HG02840 (cell line): ENCODE data around the gene BCAS3.

Experiments used
- ATAC-seq: cut with Tn5 transposase; IDR thresholded peaks from one replicate; pipeline ENCODE4 v1.9.1; 2021; ENCODE audit warnings: mild to moderate bottlenecking, moderate library complexity, moderate number of reproducible peaks; ENCODE audit not compliant: unreplicated experiment, low FRiP score

The BCAS3 gene

DNA sequence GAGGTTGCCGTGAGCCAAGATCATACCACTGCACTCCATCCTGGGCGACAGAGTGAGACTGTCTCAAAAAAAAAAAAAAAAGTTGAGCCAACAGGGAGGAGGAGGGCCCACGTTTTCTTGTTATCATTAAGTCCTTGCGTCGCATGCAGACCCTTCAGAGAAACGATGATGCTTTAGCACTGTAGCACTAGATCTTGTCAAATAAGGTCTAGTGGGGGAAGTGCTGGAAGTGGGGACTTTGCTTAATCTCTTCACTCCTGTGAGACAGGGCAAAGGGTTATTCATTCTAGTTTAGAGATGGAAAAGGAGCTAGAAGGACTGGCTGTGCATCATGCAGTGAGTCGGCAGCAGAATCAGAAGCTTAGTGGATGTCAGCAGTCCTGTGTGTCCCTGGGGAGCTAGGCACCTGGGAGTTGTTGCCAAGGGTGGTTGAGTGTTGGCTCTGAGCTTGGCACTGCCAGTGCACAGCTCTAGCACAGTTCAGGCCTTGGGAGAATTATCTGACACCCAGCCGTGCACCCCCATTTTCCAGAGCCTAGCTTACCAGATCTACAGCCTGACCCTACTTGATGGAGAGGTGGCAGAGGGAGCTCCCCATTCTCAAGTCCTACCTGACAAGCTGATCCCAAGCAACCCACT, 688.5 kb downstream of the BCAS3 start:
- no peak for ATAC-seq

DNA sequence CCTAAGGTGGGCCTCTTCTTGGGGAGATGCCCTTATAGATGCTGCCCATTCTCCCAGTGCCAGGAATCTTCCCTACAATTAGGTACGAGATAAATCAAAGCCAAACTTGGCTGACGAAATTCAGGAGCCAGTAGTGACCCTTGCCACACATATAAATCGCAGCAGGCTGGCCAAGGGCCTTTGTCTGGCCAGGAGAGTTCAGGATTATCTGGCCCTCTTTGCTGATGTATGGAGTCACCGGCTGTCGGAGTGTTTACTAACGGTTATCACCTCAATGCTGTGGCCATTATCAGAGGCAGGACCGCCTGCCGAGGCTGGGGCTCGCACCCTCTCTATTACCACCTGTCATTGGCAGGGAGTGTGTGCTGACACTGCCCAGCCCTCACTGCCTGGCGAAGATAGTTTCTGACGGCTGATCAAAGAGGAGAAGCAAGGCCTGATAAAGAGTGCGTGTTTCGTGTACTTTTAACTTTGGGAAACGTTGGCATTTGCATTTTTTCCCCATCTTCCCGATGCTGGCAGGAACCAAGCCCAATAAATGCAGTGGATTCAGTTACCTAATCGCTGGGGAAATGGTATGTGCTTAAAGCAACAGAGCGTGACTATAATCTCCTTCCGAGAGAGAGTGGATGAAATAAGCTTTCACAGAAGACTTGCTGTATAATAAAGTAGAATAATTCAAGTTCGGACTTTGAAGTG, 689.2 kb downstream of the BCAS3 start:
- no peak for ATAC-seq

DNA sequence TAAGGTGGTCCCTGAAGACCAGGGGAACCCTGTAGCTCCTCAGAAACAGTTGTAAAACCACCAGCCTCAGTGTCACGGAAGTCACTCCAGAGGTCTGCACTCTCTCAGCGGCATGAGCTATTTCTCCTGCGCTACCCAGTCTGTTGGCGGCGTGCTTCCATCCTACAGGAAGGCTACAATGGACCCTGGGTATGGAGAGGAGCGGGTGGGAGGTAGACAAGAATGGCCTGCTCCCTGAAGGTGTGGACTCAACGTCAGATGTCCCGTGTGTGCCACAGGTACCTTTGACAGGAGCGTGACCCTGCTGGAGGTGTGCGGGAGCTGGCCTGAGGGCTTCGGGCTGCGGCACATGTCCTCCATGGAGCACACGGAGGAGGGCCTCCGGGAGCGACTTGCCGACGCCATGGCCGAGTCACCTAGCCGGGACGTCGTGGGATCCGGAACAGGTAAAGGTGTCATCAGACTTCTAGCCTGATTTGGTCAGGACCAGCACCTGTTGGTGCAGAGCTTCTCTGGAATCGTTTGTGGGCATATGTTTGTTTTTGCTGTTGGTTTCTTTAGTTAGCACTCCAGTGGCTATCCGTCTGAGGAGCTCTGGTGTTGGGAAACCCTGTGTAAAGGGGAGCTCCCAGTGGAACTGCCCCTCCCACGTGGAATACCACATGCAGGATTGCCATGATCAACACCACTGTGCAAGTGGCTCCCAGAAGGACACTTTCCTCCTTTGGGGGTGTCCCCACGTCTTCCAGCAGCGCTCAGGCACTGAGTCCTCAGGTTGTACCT, 690.6 kb downstream of the BCAS3 start:
- no peak for ATAC-seq

DNA sequence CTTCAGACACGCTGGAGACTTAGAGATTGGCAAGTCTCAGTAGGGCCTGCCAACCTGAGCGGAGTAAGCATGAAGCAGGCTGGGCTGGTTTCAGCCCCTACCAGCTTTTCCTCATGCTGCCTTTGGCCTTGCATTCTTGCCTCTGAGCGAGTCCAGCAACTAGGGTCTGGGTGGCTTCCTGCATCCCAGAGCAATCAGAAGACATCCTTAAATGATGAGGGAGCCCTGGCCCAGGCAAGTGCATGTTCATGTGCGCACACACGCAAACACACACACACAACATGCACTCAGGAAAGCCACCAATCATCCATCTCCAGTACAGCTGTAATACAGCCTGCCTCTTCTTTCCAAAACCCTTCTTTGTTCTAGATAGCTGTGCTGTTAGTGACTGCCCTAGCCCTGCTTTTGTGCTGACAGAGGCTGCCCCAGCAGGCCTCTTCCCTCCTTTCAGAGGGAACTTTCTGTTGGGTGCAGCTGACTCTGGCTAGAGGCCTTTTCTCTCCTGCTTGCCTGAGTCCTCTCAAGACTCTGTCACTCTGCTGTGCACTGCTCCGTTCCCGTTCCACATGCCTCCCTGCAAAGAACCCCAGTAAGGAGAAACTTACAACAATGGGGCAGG, 691.3 kb downstream of the BCAS3 start:
- no peak for ATAC-seq

DNA sequence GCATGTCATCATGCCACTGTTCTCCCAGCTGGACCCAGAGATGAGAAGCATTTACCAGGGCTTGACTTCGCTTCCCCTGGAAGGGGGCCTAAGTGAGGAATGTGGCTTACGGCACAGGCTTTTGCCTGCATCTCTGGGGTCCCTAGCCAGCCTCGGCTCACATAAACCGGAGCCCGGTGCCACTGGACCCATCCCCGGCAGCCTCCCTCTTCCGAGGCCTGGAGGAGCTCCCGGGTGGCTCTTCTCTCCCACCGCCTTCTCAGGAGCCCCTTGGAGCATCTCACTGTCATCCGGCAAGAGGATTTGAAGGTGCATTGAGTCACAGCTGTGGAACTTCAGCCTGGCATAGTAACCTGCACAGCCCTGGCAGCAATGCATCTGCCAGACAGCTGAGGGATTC, 692.1 kb downstream of the BCAS3 start:
- ATAC-seq = no peak

DNA sequence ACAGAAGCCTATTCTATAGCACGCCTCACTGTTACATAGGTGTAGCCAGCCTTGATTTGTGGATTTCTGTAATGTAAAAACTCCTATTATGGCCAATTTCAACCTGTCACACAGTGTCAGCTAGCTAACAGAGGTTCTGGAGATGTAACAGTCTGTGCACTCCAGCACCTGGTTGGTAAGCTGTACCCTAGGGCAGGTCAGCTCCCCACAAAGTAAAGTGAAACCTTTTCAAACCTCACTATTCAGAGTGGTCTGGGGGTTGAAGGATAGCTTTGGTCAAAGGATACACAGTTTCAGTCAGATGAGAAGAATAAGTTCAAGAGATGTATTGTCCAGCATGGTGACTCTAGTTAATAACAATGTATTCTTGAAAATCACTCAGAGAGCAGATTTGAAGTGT, 693.5 kb downstream of the BCAS3 start:
- ATAC-seq = no peak

DNA sequence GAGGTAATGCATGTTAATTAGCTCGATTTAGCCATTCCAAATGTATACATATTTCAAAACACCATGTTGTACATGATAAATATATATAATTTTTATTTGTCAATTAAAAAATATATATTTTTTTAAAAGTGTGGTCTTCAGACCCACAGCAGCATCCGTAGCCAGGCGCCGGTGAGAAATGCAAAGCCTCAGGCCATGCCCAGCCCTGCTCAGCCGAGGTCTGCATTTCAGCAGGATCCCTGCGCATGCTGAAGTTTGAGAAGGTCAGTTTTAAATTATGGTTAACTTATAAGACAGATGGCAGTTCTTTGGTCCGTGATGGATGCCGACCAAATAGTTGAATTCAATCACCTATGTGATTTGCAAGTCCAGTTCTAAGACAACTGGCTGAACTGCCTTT, 694.0 kb downstream of the BCAS3 start:
- no peak for ATAC-seq

DNA sequence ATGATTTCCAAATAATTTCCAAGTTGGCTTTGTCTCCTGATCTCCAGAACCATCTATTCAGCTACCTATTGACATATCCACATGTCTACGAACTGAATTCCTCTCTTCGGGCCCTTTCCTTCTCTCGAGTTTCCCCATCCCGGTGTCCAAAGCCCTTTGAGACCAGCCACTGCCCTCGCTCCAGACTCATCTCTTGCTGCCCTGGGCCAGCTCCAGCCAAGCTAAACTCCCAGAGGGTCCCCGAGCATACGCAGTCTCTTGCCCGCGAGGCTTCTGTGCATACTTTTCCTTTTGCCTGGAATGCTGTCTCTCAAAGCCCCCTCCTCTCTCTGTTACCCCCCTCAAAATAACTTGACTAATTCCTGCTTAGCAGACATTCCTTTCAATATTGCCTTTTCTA, 694.8 kb downstream of the BCAS3 start:
- ATAC-seq = no peak

DNA sequence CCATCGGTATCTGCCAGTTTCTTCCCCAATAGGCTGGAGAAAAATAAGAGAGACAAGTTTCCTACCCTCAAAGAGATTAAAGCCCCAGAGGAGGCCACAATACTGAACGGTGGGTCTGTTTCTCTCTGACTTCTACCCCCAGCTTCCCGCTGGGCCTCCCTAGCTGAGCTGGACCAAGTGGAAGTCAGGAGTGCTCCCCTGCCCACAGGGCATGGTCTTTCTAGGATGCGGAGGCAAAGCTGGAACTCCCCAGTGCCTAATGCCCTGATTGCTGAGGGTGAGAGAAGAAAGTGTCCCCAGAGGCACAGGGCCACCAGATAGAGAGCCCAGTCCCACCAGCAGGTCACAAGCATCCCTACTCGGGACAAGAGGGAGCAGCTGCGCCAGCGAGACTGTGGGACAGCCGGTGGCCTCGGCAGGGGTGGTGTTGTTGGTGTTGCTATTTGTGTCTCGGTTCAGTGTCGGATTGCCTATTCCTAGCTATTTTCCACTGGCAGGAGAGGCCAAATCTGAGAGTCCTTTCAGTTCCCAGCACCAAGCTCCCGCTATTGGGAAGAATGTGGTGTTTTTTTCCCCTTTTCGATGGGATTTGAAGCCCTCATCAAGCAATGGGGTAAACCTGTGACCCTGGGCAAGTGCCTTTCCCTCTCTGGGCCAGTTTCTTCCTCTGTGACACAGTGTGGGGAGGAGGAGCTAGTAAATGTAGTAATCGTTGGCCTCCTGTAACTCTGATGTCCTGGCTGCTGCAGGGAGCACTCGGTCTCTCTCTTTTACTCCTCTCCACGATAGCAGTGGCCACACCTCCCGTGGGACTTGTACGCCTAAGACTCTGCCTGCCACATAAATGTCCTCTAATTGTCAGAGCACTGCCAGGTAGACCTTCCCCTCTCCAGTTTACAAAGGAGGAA, 699.5 kb downstream of the BCAS3 start:
- ATAC-seq = no peak

DNA sequence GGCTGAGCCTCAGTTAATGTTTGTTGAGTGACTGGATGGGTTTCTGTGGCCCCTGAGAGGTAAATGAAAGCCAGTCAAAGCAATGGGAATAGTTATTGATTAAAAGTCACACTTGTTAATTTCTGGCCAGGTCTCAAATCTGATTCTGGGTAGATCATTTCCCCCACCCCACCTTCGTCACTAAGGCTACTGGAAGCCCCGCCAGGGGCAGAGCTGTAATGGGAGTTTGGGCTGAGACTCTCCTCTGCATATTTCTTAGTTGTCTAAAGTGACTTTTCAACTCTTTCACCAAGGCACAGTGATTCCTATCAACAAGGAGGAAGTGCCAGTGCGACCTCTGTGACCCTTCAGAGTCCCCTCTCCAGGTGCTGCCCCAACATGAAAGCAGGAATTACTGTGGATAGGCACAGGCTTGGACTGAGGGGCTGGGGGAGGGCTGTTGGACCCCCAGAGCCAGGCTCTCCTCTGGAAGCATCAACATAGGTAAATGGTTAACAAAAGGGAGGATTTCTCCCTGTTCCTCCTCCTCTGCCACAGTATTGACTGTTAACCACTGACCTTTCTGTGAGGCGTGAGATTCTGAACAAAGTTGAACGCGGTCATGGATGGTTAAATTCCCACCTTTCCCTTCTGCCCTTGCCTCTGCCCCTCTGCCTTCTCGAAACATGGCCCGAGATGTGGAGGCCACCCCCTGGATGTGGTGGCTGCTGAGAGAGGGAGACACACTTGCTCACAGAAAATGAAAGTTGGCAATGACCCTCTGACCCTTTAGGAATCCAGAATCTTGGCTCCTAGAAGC, 701.2 kb downstream of the BCAS3 start:
- no peak for ATAC-seq

DNA sequence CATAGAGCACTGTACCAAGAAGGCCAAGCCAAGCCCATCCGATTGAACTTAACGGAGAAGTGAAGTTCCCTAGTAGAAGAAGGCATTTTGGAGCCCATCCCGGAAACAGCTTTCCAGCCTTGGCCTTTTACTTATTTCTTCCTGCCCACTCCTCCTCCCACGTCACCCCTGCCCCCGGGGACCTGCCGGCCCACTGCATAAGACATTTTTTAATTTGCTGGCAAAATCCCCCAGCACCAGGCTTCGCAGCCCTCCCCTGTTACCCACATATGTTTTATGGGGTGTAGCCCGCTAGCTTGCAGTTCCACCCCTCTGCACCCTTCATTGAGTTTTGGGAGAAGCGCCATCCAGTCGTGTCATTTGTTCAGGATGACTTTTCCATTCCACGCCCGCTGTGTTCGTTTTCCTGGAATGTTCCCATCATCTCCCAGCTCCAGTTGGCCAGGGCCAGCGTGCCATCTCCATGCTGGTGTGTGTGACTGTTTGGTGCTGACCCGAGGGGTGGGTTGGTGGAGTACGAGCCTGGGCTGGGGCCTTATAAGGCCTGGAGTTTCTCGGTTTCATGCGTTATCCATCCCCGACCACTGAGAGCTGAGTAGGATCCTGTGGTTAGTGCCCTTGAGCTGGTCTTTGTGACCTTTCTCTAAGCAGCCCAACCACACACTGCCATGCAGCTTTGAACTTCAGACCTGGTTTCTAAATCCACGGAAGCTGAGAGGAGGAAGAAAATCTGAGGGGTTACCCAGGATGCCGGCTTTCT, 702.0 kb downstream of the BCAS3 start:
- ATAC-seq = no peak

DNA sequence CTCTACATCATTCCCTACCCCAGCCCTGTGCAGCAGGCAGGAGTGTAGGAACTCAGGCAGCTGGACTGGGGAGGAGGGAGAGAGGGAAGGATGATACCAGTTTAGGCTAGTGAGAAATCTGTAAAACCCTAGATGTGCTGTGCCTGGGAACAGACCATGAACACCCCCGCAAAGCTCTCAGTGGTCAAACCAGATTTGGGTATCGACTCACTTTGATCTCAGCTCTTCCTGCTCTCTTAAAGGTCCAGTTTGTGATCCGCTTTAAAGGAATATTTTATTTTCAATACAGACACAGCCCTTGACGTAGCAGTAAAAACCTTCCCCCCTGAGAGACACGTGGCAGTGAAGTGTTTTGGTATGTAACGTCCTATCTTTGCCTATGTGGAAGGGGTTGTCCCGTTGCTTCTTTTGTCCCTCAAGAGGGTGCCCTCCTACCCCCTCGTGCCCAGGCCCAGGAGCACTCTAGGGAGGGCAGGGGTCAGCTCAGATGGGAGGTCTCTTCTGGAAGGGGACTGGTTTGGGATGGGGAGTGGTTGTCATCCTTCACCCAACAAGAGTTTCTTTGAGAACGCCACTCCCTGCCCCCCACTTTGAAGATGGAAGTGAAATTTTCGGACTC, 702.7 kb downstream of the BCAS3 start:
- ATAC-seq = no peak

DNA sequence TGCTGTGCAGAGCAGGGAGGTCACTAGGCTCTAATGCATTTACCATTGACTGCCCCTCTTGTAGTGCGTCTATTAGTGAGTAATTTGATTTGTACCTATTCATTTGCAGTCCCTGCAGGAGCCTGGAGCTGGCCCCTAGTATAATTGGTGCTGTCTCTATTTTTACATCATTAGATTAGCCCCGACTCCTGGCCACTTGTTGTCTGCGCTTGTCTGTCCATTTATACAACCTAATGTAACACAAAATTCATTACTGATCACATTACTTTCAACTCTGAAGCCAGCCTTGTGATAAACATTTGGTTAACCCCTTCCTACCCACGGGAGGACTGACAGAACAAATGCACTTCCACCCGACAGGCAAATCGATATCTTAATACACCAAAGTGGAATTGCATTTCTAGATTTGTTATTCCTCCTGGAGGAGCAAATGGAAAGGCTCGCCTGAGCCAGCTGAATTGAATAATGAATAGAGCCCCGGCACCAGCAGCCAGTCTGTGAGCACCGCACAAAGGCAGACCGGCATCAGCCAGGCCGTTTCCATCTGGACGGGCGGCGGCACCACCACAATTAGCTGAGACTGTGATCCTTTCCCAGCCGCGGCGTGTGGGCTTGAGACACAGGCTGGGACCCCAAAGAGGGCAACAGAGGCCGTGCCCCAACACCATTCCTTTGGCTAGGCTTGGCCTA, 703.3 kb downstream of the BCAS3 start:
- ATAC-seq = no peak

DNA sequence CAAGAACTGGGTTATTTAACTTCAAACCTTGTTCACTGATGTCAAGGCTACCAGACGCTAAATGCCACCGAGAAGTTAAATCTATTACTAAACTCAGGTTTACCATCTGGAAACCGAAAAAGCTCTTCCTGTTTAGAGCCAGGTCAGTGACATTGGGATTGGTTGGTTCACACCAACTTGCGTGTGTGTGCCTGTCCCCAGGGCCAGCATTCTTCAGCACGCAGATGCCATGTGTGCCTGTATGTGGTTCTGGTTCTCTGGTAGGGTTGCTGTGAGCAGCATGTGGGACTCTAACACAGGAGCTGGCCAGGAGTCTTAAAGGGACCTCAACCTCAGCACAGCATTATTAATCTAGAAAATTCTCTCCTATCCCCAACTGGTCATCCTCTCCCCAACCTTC, 703.9 kb downstream of the BCAS3 start:
- no peak for ATAC-seq

DNA sequence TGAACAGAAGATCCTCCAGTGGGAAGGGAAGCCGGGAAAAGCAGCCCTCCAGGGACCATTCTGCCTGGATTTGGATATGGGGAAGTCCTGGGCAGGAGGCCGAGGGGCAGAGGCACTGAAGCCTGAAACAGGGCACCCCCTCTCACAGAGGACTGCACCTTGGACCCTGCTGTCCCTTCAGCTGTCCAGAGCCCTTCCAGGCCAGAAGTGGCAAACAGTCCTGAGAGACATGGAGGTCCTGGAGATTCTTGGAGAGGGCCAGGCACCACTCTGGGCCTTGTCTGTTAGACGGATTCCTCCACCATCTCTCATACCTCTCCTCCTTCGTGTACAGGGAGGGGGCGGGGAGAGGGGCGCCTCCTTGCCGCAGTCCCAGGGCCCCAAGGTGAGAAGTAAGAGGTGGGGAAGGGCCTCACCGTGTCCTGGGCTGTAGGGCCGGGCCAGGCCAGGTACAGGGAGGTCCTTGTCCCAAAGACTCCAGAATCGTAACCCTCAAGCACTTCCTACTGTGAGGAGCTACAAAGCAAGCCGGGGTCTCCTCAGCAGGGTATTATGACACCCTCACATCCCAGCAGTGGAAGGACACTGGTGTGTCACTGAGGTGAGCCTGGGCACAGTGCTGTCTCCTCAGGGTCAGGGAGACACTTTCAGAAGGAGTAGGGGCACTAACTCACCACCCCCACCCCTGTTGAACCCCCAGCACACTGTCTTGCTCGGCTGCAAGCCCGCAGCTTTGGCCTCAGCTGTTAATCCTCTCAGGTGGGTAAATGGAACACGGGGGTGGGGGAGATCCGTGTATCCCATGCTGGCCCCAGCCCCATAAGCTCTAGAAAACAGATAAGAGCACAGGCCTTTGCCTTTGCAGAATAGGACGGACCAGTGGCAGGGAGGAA, 705.4 kb downstream of the BCAS3 start:
- no peak for ATAC-seq

DNA sequence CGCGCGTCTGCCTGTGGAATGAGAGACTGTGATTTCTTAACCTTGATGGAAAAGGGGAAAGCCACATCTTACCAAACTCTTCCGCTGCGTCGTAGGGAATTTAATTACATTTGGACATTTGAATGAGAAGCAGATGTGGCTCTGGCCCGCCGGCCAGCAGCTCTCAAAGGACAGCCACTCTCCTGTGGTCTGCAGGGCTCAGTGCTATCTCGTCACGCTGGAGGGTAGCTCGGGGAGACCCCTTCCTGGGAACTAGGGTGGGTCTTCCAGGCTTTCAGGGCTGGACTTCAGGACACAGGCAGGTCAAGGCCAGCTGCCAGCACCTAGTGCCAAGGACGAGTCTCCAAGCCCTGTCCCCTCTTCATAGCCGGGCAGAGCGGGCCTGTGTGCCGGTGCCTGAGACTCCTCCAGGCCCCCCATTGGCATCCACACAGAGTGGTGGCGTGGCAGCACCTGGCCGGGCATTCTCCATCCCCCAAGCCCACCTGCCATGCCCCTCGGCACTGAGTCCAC, 706.1 kb downstream of the BCAS3 start:
- no peak for ATAC-seq

DNA sequence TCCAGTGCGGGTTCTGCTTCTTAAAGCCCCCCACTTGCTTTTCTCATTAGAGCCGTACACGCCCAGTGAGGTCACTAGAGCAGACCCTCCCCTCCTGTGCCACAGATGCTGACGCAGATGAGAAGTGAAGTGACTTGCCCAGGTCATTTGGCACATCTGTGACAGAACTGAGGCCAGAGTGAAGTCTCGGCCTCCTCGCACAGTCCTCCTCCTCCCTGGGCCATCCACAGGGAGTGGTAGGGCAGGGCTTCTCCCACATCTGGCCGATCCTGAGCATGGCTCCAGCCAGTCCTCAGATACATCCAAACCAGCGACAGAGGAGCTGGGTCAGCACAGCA, 706.7 kb downstream of the BCAS3 start:
- no peak for ATAC-seq
